GM12891 (cell line): Measurements from ENCODE around the gene IMPDH1.

Experiments
- POLR2A ChIP-seq: IDR thresholded peaks from 2 replicates; pipeline ENCODE4 v1.6.1; 2011; ENCODE audit warnings: low read depth, low read length, control low read depth
- TAF1 ChIP-seq: IDR thresholded peaks from 2 replicates; pipeline ENCODE4 v1.6.1; 2011; ENCODE audit warnings: low read depth, low read length, control low read depth

- no peak for TF ChIP-seq TAF1
- no peak for TF ChIP-seq POLR2A
These were observed 38.3 kb upstream of the IMPDH1 start for GRCh38 chr7:128447941-128448564.
